Parathyroid adenoma (tissue), 2 donors: ENCODE data around the gene PAFAH2.
A peak's percentile ranks its signal among the peaks of the same experiment; 100 is the strongest.

Source experiments
- H2AFZ ChIP-seq: fragments of 300-600 bp; sonication (generic); one replicate; pipeline ENCODE4 v1.7.0; 2017; ENCODE audit warnings: antibody characterized with exemption, mild to moderate bottlenecking
- H3K27ac ChIP-seq: fragments of 300-600 bp; sonication (generic); one replicate; pipeline ENCODE4 v1.7.0; 2017
- H3K27me3 ChIP-seq: fragments of 300-600 bp; sonication (generic); one replicate; pipeline ENCODE4 v1.7.0; 2017; ENCODE audit warnings: low read length; ENCODE audit not compliant: control insufficient read depth, insufficient read depth
- H3K36me3 ChIP-seq: fragments of 300-600 bp; sonication (generic); one replicate; pipeline ENCODE4 v1.7.0; 2017; ENCODE audit warnings: low read length; ENCODE audit not compliant: control insufficient read depth, insufficient read depth
- H3K4me1 ChIP-seq: fragments of 300-600 bp; sonication (generic); one replicate; pipeline ENCODE4 v1.7.0; 2017; ENCODE audit warnings: control low read depth
- H3K4me2 ChIP-seq: fragments of 300-600 bp; sonication (generic); one replicate; pipeline ENCODE4 v1.7.0; 2017; ENCODE audit warnings: low read length
- H3K4me3 ChIP-seq: fragments of 300-600 bp; sonication (generic); one replicate; pipeline ENCODE4 v1.7.0; 2017; ENCODE audit warnings: low read depth, low read length
- H3K79me2 ChIP-seq: fragments of 300-600 bp; sonication (generic); one replicate; pipeline ENCODE4 v1.7.0; 2017; ENCODE audit warnings: control low read depth
- H3K9ac ChIP-seq: fragments of 300-600 bp; sonication (generic); one replicate; pipeline ENCODE4 v1.7.0; 2017; ENCODE audit warnings: mild to moderate bottlenecking
- H3K9me3 ChIP-seq: fragments of 300-600 bp; sonication (generic); one replicate; pipeline ENCODE4 v1.7.0; 2017; ENCODE audit warnings: low read length; ENCODE audit not compliant: control insufficient read depth
- TF ChIP-seq, protein P1 (sequence below): fragments of 300-600 bp; sonication (generic); IDR thresholded peaks from one replicate; pipeline ENCODE4 v1.7.0; 2017; ENCODE audit warnings: antibody characterized with exemption, mild to moderate bottlenecking
- donor health status: primary hyperparathyroidism.

Gene PAFAH2

DNA sequence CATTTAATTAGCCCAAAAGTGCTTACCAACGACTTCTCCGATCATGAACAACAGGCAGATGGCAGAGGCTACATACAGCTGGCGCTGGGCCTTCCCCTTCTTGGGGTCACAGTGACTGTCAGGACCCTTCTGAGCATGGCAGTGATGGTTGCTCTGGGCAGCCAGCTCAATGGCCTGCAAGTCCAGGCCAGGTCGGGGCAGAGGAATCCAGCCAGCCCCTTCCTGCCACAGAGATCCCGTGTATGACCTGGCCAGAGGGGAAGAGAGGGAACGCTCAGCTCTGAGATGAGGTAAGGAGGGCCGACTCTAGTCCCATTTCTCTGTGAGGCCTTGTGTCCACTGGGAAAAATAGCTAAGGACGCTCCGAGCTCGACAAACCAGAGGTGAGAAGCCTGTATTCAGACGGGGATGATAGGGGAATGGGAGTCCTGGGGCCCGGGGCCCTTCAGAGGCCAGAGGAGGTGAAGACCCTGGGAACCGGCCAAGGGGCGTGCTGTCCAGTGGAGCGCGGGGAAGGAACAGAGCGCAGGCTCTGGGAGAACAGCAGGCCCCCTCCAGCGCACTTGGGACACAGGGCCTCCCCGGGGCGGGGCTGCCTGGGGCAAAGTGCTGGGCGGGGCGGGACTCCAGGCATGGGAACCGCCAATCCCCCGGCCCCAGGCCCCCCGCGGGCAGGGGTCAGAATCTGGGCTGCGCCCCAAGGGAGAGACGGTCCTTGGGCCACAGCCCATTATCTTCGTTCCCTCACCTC lies 47.3 kb upstream of the PAFAH2 start:
- H2AFZ ChIP-seq: no peak overlapping the region
- H3K4me1 ChIP-seq: no peaks in the 10 kb centered on the region
- no peak overlapping the region for H3K9ac ChIP-seq
- H3K79me2 ChIP-seq: no peaks in the 10 kb centered on the region
- peak overlapping the region; percentile 56 for H3K4me2 ChIP-seq
- H3K27ac ChIP-seq: no peak overlapping the region
- no peaks in the 10 kb centered on the region for H3K36me3 ChIP-seq
- TF ChIP-seq, protein P1, sequence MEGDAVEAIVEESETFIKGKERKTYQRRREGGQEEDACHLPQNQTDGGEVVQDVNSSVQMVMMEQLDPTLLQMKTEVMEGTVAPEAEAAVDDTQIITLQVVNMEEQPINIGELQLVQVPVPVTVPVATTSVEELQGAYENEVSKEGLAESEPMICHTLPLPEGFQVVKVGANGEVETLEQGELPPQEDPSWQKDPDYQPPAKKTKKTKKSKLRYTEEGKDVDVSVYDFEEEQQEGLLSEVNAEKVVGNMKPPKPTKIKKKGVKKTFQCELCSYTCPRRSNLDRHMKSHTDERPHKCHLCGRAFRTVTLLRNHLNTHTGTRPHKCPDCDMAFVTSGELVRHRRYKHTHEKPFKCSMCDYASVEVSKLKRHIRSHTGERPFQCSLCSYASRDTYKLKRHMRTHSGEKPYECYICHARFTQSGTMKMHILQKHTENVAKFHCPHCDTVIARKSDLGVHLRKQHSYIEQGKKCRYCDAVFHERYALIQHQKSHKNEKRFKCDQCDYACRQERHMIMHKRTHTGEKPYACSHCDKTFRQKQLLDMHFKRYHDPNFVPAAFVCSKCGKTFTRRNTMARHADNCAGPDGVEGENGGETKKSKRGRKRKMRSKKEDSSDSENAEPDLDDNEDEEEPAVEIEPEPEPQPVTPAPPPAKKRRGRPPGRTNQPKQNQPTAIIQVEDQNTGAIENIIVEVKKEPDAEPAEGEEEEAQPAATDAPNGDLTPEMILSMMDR: no peak
- H3K4me3 ChIP-seq: peak overlapping the region; percentile 25
- H3K27me3 ChIP-seq: peaks cover 18% of the 10 kb centered on the region
- no peaks in the 10 kb centered on the region for H3K9me3 ChIP-seq

DNA sequence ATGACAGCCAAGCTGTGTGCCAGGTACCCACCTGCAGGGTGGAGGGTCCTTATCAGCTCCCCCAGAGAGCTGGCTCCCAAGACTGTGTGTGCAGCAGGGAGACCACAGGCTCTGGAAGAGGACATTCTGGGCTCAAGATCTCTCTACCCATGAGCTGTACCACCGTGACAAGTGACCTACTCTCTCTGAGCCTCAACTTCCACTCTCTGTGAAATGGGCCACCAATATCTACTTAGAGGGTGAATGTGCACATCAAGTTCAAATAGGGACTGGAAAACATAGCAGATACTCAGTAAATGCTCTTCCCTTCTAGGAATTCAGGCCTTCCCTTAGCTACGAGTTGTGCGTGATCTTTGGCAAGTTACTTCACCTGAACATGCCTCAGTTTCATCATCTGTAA lies 46.6 kb upstream of the PAFAH2 start:
- no peaks in the 10 kb centered on the region for H3K36me3 ChIP-seq
- no peak overlapping the region for H3K4me3 ChIP-seq

DNA sequence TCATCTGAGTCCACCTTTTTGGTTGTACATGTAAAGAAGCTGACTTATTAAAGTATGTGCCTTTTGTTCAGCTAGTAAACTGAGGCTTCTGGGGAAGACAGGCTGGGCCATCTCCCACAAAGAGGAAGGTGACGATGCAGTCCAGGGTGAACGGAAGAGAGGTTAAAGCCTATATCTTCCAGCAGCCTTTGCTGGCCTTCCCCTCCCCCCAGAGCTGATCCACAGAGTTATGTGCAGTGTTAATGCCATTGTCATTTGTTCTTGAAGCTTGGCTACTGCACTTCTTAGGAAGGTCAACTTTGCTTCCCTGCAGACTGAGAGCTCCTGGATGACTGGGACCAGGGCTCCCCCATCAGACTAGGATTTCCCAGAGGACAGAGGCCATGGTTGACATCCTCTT lies 45.9 kb upstream of the PAFAH2 start:
- Histone ChIP-seq H2AFZ (no peak overlapping the region), H3K9ac (no peak overlapping the region), H3K4me3 (no peak overlapping the region), H3K27ac (no peak overlapping the region), H3K9me3 (no peaks in the 10 kb centered on the region), H3K4me2 (no peak overlapping the region), H3K4me1 (no peaks in the 10 kb centered on the region), H3K79me2 (no peaks in the 10 kb centered on the region), H3K36me3 (no peaks in the 10 kb centered on the region), H3K27me3 (peaks cover 18% of the 10 kb centered on the region)
- TF ChIP-seq, protein P1: no peak

More for the DNA sequence above, 46.6 kb upstream of the PAFAH2 start:
- Histone ChIP-seq H2AFZ (no peak overlapping the region), H3K27me3 (peaks cover 18% of the 10 kb centered on the region), H3K9ac (no peak overlapping the region), H3K4me2 (no peak overlapping the region), H3K9me3 (no peaks in the 10 kb centered on the region), H3K79me2 (no peaks in the 10 kb centered on the region), H3K27ac (no peak overlapping the region), H3K4me1 (no peaks in the 10 kb centered on the region)
- TF ChIP-seq, protein P1: no peak

DNA sequence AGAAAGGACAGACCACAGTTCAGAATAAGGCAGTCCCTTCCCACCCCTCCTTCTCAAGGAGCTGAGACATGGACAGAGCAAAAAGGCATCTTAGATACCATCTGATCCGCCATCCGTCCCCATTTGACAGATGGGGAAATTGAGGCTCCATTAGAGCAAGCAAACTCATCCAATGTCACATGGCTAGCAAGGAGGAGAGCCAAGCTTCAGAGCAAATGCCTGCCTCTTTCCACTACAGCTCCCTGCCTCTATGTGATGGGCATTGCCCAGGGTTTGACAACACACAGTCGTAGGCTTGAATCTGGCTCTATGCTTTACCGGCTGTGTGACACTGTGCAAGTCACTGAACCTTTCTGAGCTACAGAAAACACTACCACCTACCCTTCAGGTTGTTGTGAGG lies 44.1 kb upstream of the PAFAH2 start:
- Histone ChIP-seq H3K27ac (no peak overlapping the region), H3K9me3 (no peaks in the 10 kb centered on the region), H2AFZ (no peak overlapping the region), H3K36me3 (no peaks in the 10 kb centered on the region), H3K4me3 (no peak overlapping the region), H3K4me2 (no peak overlapping the region), H3K4me1 (no peaks in the 10 kb centered on the region), H3K27me3 (peaks cover 17% of the 10 kb centered on the region), H3K79me2 (no peaks in the 10 kb centered on the region), H3K9ac (no peak overlapping the region)
- TF ChIP-seq, protein P1: no peak

DNA sequence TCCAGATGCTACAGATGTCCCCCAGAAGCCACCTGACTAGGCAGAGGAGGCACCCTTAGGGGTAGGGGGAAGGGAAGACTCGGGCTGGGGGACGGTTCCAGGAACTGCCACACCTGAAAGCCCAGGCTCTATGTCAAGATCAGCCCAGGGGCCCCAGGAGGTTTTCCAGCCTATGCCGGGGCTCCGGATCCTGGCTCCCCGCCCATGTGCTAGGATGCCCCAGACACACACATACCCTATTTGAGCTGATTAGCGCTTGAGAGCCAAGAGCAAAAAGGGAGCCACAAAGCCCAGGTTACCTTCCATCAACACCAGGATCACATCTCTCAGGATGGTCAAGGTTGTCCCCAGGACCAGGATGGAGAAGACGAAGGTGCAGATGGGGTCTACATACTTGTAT lies 43.5 kb upstream of the PAFAH2 start:
- TF ChIP-seq, protein P1: no peak
- Histone ChIP-seq H3K4me3 (no peak overlapping the region), H3K9me3 (no peaks in the 10 kb centered on the region), H3K79me2 (no peaks in the 10 kb centered on the region), H3K36me3 (no peaks in the 10 kb centered on the region), H2AFZ (no peak overlapping the region), H3K27ac (no peak overlapping the region), H3K4me2 (no peak overlapping the region), H3K4me1 (no peaks in the 10 kb centered on the region), H3K27me3 (peaks cover 11% of the 10 kb centered on the region), H3K9ac (no peak overlapping the region)
